Activated B cell treated with CpG ODN at 0.5 μM for 24 hours (primary cell): Measurements from ENCODE around the gene CACNA1B. TPM values are rescaled to one million over a fixed set of nuclear protein-coding genes. Genes with fewer than 3 reads are reported as not detected.

Experiments
- ATAC-seq: fragments of 200-7000 bp; cut with Tn5 transposase; one replicate; pipeline ENCODE4 v1.10.0; 2021; ENCODE audit warnings: low read depth, mild to moderate bottlenecking, moderate library complexity
- CTCF ChIA-PET: fragments of 350-600 bp; sonication (Branson Sonifier 250); formaldehyde crosslinking; loops from one replicate; lab custom pipeline; 2021; ENCODE audit warnings: antibody characterized with exemption; lab: Charles Lee
- POLR2A ChIA-PET: fragments of 350-600 bp; sonication (Branson Sonifier 250); formaldehyde crosslinking; loops from one replicate; lab custom pipeline; 2021; ENCODE audit warnings: antibody characterized with exemption; lab: Charles Lee
- DNase-seq: peaks from one replicate; pipeline ENCODE4 v3.0.0; 2022
- H3K27ac Mint-ChIP-seq: one replicate; pipeline ENCODE4 v1.8.0; 2020; ENCODE audit warnings: mixed read lengths
- H3K27me3 Mint-ChIP-seq: one replicate; pipeline ENCODE4 v1.8.0; 2021; ENCODE audit warnings: mixed read lengths
- H3K36me3 Mint-ChIP-seq: one replicate; pipeline ENCODE4 v1.8.0; 2021; ENCODE audit warnings: low read depth, mixed read lengths
- H3K4me1 Mint-ChIP-seq: one replicate; pipeline ENCODE4 v1.8.0; 2021; ENCODE audit warnings: mixed read lengths
- H3K4me3 Mint-ChIP-seq: one replicate; pipeline ENCODE4 v1.8.0; 2020; ENCODE audit warnings: mild to moderate bottlenecking, mixed read lengths
- H3K9me3 Mint-ChIP-seq: one replicate; pipeline ENCODE4 v1.8.0; 2020; ENCODE audit warnings: mixed read lengths
- intact Hi-C: fragments of 100-400 bp; cut with micrococcal nuclease; formaldehyde crosslinking; loops from one replicate; pipeline ENCODE4 v1.15.1; 2024
- total RNA-seq: library from RNA; stranded (reverse); gene quantifications from 2 replicates; pipeline ENCODE4 v1.2.3, GENCODE V29; 2022
- TF ChIP-seq, protein P1 (sequence below): fragments of 200-600 bp; IDR thresholded peaks from one replicate; pipeline ENCODE4 v1.8.0; 2022; ENCODE audit warnings: antibody characterized with exemption, mild to moderate bottlenecking

CACNA1B gene
- total RNA-seq, 1 donor from 2014 or later, result 1.5 TPM

DNA sequence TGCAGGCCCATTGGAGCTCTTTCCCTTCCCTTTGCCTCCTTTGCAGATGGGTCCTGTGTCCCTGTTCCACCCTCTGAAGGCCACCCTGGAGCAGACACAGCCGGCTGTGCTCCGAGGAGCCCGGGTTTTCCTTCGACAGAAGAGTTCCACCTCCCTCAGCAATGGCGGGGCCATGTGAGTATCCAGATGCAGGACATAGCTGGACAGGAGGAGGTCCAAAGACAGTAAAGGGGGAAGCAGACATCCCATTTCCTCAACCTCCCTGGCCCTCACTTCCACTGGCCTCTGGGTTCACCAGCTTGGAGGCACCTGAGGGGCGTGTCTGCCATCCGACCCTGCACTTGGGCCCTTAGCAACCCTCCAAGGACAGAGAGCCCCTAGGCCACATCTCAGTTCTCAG is 237.9 kb downstream of the CACNA1B start:
- Mint-ChIP-seq H3K36me3 (no peaks in the 10 kb centered on the region), H3K4me3 (no peak overlapping the region), H3K4me1 (no peaks in the 10 kb centered on the region), H3K27ac (no peak overlapping the region), H3K9me3 (no peaks in the 10 kb centered on the region), H3K27me3 (peaks cover 7% of the 10 kb centered on the region)
- POLR2A ChIA-PET, result no interaction called here
- CTCF ChIA-PET, result no interaction called here
- intact Hi-C loops, result no loop called here
- TF ChIP-seq, protein P1, sequence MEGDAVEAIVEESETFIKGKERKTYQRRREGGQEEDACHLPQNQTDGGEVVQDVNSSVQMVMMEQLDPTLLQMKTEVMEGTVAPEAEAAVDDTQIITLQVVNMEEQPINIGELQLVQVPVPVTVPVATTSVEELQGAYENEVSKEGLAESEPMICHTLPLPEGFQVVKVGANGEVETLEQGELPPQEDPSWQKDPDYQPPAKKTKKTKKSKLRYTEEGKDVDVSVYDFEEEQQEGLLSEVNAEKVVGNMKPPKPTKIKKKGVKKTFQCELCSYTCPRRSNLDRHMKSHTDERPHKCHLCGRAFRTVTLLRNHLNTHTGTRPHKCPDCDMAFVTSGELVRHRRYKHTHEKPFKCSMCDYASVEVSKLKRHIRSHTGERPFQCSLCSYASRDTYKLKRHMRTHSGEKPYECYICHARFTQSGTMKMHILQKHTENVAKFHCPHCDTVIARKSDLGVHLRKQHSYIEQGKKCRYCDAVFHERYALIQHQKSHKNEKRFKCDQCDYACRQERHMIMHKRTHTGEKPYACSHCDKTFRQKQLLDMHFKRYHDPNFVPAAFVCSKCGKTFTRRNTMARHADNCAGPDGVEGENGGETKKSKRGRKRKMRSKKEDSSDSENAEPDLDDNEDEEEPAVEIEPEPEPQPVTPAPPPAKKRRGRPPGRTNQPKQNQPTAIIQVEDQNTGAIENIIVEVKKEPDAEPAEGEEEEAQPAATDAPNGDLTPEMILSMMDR, result no peak
- no peak for ATAC-seq
- DNase-seq, result no peak

DNA sequence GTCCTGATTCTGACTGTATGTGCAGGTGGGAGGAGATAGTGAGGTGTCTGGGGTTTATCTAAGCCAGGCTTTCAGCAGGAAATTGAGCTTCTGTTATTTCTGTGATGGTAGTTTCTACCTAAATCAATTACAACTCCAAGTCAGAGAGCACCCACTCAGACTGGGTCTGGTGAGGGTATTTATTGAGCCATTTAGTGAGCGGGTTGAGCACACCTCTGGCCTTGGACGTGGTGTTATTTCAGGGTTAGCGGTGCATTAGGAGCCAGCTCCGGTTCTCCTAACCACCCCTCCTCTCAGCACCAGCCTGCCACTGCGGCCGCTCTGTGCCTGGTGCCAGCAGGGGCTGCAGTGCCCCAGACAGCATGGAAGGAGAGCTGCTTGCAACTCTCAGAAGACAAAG is 238.9 kb downstream of the CACNA1B start:
- no peaks in the 10 kb centered on the region for H3K36me3 Mint-ChIP-seq
- H3K27me3 Mint-ChIP-seq, result peaks cover 7% of the 10 kb centered on the region
- no peaks in the 10 kb centered on the region for H3K4me1 Mint-ChIP-seq
- ChIA-PET POLR2A (no interaction called here), CTCF (no interaction called here)
- no peak overlapping the region for H3K4me3 Mint-ChIP-seq
- TF ChIP-seq, protein P1, result no peak
- ATAC-seq (no peak), DNase-seq (no peak)
- intact Hi-C loops, result no loop called here
- H3K27ac Mint-ChIP-seq, result no peak overlapping the region
- H3K9me3 Mint-ChIP-seq, result no peaks in the 10 kb centered on the region

- POLR2A ChIA-PET, result no interaction called here
- TF ChIP-seq, protein P1, result no peak
- H3K27me3 Mint-ChIP-seq, result peaks cover 7% of the 10 kb centered on the region
- intact Hi-C loops, result no loop called here
- no peak overlapping the region for H3K27ac Mint-ChIP-seq
- H3K4me1 Mint-ChIP-seq, result no peaks in the 10 kb centered on the region
- H3K36me3 Mint-ChIP-seq, result no peaks in the 10 kb centered on the region
- DNase-seq (no peak), ATAC-seq (no peak)
- H3K9me3 Mint-ChIP-seq, result no peaks in the 10 kb centered on the region
- no peak overlapping the region for H3K4me3 Mint-ChIP-seq
- CTCF ChIA-PET, result no interaction called here
Measured at GRCh38 chr9:138117101-138117750, 239.6 kb downstream of the CACNA1B start.

GRCh38 chr9:138117836-138118235 is 240.3 kb downstream of the CACNA1B start:
- Mint-ChIP-seq H3K27me3 (peaks cover 7% of the 10 kb centered on the region), H3K4me1 (no peaks in the 10 kb centered on the region), H3K4me3 (no peak overlapping the region), H3K9me3 (no peaks in the 10 kb centered on the region), H3K36me3 (no peaks in the 10 kb centered on the region), H3K27ac (no peak overlapping the region)
- ATAC-seq (no peak), DNase-seq (no peak)
- TF ChIP-seq, protein P1, result no peak
- CTCF ChIA-PET, result no interaction called here
- intact Hi-C loops, result no loop called here
- POLR2A ChIA-PET, result no interaction called here

- POLR2A ChIA-PET, result no interaction called here
- peaks cover 7% of the 10 kb centered on the region for H3K27me3 Mint-ChIP-seq
- no peak for DNase-seq
Measured at GRCh38 chr9:138118601-138119071, 241.1 kb downstream of the CACNA1B start.

More at GRCh38 chr9:138118601-138119071, 241.1 kb downstream of the CACNA1B start:
- Mint-ChIP-seq H3K36me3 (no peaks in the 10 kb centered on the region), H3K27ac (no peak overlapping the region), H3K9me3 (no peaks in the 10 kb centered on the region), H3K4me3 (no peak overlapping the region), H3K4me1 (no peaks in the 10 kb centered on the region)
- TF ChIP-seq, protein P1, result no peak
- intact Hi-C loops, result no loop called here
- ATAC-seq, result no peak
- CTCF ChIA-PET, result no interaction called here
